Right lobe of liver (tissue), 6 donors: ENCODE measurements around the gene RIPK4. TPM values are rescaled to one million over a fixed set of nuclear protein-coding genes. Genes with fewer than 3 reads are reported as not detected.

Experiments
- ATAC-seq, 4 donors: fragments of 200-7000 bp; cut with Tn5 transposase; one replicate each; pipeline ENCODE4 v1.9.1; 2020; ENCODE audit warnings: mild to moderate bottlenecking in 4 of 4, moderate library complexity in 4 of 4
- DNase-seq, 3 donors: peaks; one replicate each; pipeline ENCODE4 v3.0.0-alpha.2; 2020
- H3K27ac ChIP-seq, 3 donors: fragments of 200-600 bp; one replicate each; pipeline ENCODE4 v1.8.0; 2022
- H3K27me3 ChIP-seq, 2 donors: fragments of 200-600 bp; one replicate each; pipeline ENCODE4 v1.8.0; 2022
- H3K36me3 ChIP-seq, 4 donors: fragments of 200-600 bp; sonication (generic) in 1 of 4; one replicate each; pipeline versions ENCODE4 v1.5.1 to v1.8.0; 2017 to 2022; ENCODE audit warnings: control low read depth in 1 of 4
- H3K4me1 ChIP-seq, 4 donors: fragments of 200-600 bp; sonication (generic) in 1 of 4; one replicate each; pipeline versions ENCODE4 v1.5.1 to v1.8.0; 2017 to 2022; ENCODE audit warnings: control low read depth in 1 of 4
- H3K4me3 ChIP-seq, 3 donors: fragments of 200-600 bp; one replicate each; pipeline ENCODE4 v1.8.0; 2022
- H3K9me3 ChIP-seq, 4 donors: fragments of 200-600 bp; sonication (generic) in 1 of 4; one replicate each; pipeline versions ENCODE4 v1.5.1 to v1.8.0; 2017 to 2022; ENCODE audit warnings: control low read depth in 1 of 4
- POLR2A ChIP-seq: fragments of 450-650 bp; IDR thresholded peaks from one replicate; pipeline ENCODE4 v1.6.1; 2017; ENCODE audit warnings: antibody characterized with exemption, mild to moderate bottlenecking
- WGBS: methylation state at CpG from one replicate; pipeline ENCODE4 v1.1.6; 2018; ENCODE audit warnings: low coverage, low lambda C conversion rate; ENCODE audit not compliant: insufficient coverage; ENCODE audit errors: missing lambda C conversion rate; 5-methylcytosine and 5-hydroxymethylcytosine counted together
- intact Hi-C, 2 donors: fragments of 100-400 bp; cut with DNase I; formaldehyde crosslinking; loops; one replicate each; pipeline versions ENCODE4 v1.11.2 to v1.14.1; 2022
- total RNA-seq, 6 experiments: library from RNA; depleted of rRNA in 2 of 6; stranded (reverse); fragments of >200 nt in 2 of 6; fragmentation: NEBNext Ultra II Directional in 3 of 6; extraction: Animal tissue kit (Norgen Biotek cat#: 25700) in 3 of 6; gene quantifications; one replicate each; pipeline versions ENCODE4 v1.1.0 to v1.2.4, GENCODE V29; 2016 to 2023
- TF ChIP-seq, protein P1 (sequence below), 4 donors: fragments of 200-600 bp in 3 of 4; fragments of 450-650 bp in 1 of 4; IDR thresholded peaks; one replicate each; pipeline versions ENCODE4 v1.5.1 to v1.8.0; 2016 to 2022; ENCODE audit warnings: antibody characterized with exemption in 4 of 4, mild to moderate bottlenecking in 2 of 4
- donor health status: DM: no; HTN: yes; CAD: no.
- donor health status: DM: no; HTN: no; CAD: no.
- donor health status: DM: no; HTN: no; CAD: no.
- donor health status: DM: no; HTN: yes; CAD: no.
- donor health status: DM: no; HTN: yes; CAD: no.

RIPK4 gene
- total RNA-seq, 6 experiments from 2014 or later, result 6.7 to 18.7 (median 12.7) TPM

DNA sequence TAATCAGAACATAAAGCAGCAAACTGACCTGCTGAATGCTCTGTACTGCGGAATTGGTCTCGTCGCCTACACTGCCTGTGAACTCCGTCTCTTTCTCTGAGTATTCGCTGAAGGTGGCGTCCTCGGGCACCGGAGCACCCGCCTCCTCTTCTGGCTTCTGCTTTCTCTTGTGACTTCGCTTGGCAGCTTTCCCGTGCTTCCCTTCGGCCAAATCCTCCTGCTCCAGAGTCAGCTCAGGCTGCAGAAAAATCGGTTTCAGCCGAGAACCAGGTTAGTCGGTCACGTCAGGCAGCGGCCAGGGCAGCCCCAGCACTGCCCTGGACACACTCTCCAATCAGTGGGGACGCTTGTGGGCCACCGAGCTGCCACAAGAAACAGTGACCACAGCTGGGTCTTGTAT, 35.8 kb upstream of the RIPK4 start:
- Histone ChIP-seq H3K36me3 (no peaks in the 10 kb centered on the region), H3K4me1 (no peaks in the 10 kb centered on the region), H3K27ac (no peak overlapping the region), H3K27me3 (no peaks in the 10 kb centered on the region), H3K9me3 (no peaks in the 10 kb centered on the region), H3K4me3 (no peak overlapping the region)
- intact Hi-C loops, result no loop called here
- TF ChIP-seq, protein P1, sequence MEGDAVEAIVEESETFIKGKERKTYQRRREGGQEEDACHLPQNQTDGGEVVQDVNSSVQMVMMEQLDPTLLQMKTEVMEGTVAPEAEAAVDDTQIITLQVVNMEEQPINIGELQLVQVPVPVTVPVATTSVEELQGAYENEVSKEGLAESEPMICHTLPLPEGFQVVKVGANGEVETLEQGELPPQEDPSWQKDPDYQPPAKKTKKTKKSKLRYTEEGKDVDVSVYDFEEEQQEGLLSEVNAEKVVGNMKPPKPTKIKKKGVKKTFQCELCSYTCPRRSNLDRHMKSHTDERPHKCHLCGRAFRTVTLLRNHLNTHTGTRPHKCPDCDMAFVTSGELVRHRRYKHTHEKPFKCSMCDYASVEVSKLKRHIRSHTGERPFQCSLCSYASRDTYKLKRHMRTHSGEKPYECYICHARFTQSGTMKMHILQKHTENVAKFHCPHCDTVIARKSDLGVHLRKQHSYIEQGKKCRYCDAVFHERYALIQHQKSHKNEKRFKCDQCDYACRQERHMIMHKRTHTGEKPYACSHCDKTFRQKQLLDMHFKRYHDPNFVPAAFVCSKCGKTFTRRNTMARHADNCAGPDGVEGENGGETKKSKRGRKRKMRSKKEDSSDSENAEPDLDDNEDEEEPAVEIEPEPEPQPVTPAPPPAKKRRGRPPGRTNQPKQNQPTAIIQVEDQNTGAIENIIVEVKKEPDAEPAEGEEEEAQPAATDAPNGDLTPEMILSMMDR (IDR thresholded peaks at IDR 0.05), result no peak
- no peak for TF ChIP-seq POLR2A
- 78% methylated on average over 9 of the region's 19 CpGs for WGBS
- DNase-seq, result peak in 2 of 3 donors; percentile 62 to 77
- peak in 3 of 4 donors; percentile 52 to 61 (median 56) for ATAC-seq

- intact Hi-C loops, result no loop called here
- Histone ChIP-seq H3K4me3 (no peak overlapping the region), H3K4me1 (no peaks in the 10 kb centered on the region), H3K27ac (no peak overlapping the region), H3K9me3 (no peaks in the 10 kb centered on the region), H3K27me3 (no peaks in the 10 kb centered on the region), H3K36me3 (no peaks in the 10 kb centered on the region)
- no peak for DNase-seq
- ATAC-seq, result peak in 1 of 4 donors; percentile 18
- WGBS, result 86% methylated on average over 2 of the region's 5 CpGs
- TF ChIP-seq, protein P1 (IDR thresholded peaks at IDR 0.05), result no peak
- TF ChIP-seq POLR2A, result no peak
Measured at GRCh38 chr21:41802198-41802584, 35.3 kb upstream of the RIPK4 start.

DNA sequence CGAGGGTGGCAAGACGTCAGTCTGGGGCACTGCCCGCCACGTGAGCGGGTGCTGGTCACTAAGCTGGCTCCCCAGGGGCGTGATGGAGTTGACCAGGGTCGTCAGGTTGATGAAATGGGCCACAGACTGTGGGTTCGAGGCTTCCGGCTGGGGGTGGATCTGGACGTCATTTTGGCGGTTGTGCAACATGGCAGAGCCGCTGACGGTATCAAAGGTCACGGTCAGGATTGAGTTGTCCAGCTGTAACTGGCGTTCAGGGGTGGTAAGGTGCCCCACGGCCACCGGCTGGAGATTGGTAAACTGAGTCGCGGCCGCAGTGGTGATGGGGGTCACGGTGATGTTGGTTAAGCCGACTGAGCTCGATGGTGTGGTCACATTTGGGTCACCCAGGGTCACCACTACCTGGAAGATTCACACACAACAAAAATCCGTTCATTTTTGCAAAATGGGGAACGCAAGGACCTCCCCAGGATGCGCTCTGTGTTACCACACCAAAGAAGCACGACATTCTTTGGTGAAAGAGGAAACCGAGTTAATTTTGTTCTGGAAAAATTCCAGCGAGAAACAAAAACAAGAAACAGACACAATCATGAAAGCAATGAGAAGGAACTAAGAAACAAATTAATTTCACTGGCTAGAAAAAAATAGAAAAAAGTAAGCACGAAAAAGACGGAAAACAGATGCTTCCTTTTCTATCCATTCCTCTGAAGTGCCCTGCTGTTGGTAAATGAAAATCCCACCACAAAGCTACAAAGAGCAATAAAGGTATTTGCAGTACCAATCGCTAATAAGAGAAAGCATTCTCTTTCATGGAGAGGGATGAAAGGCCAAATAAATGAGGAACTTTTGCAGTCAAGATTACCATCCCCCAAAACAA, 34.7 kb upstream of the RIPK4 start:
- no peak overlapping the region for H3K4me3 ChIP-seq
- no peaks in the 10 kb centered on the region for H3K9me3 ChIP-seq
- no peaks in the 10 kb centered on the region for H3K36me3 ChIP-seq
- intact Hi-C loops, result no loop called here
- ATAC-seq (peak; percentile 23 to 63 (median 56)), DNase-seq (no peak)
- H3K27ac ChIP-seq, result no peak overlapping the region
- H3K27me3 ChIP-seq, result no peaks in the 10 kb centered on the region
- WGBS, result 74% methylated on average over 22 of the region's 32 CpGs
- TF ChIP-seq, protein P1 (IDR thresholded peaks at IDR 0.05), result no peak
- no peak for TF ChIP-seq POLR2A
- no peaks in the 10 kb centered on the region for H3K4me1 ChIP-seq

DNA sequence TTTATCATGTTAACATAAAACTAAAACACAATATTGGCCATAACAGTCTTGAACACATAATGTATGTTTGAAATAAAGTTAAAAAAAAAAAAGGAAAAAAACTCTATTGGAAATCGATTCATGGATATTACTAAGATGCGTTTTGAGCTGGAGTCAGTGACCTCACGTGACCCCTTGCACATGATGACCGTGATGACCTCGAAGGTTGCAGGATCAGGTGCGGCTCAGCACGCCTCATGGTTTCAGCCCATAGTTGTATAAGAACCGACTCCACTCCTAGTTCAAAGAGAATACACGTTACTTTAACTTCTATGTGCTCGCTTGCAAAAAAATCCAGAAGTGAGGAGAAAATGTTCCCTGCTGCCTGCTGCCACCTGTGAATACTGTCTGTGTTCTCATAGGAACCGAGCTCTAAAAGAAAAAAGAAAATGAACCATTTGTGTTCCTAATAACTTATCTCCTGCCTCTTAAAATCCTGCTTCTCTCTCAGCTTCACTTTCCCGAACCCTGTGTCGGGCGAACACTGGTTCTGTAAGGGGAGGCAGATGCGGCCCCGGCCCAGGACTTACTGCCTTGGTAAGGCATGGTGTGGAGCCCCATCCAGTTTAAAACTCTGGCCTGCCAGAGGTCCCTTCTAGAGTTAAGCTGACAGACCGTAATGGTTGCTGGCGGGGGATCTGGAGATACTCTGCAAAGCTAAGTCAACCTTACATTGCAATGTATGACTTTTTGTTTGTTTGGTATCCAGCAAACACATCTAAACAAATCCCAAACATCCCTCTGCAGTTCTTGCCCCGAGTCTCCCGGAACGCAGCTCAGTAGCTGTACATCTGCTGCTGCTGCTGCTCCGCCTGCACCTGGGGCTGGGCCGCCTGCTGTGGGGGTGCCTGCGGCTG, 33.8 kb upstream of the RIPK4 start:
- intact Hi-C loops, result no loop called here
- Histone ChIP-seq H3K9me3 (no peaks in the 10 kb centered on the region), H3K4me3 (no peak overlapping the region), H3K27me3 (no peaks in the 10 kb centered on the region), H3K36me3 (no peaks in the 10 kb centered on the region), H3K27ac (no peak overlapping the region), H3K4me1 (no peaks in the 10 kb centered on the region)
- ATAC-seq (peak; percentile 16 to 39 (median 30)), DNase-seq (no peak)
- TF ChIP-seq POLR2A, result no peak
- TF ChIP-seq, protein P1 (IDR thresholded peaks at IDR 0.05), result no peak
- 82% methylated on average over 20 of the region's 24 CpGs for WGBS
